Panc1 (cell line): ENCODE measurements around the gene ATG16L2. TPM values are rescaled to one million over a fixed set of nuclear protein-coding genes. Genes with fewer than 3 reads are reported as not detected.
A peak's percentile ranks its signal among the peaks of the same experiment; 100 is the strongest.

ENCODE experiments used
- ATAC-seq: fragments of 200-7000 bp; cut with Tn5 transposase; 2 replicates; pipeline ENCODE4 v1.9.1; 2020; ENCODE audit warnings: mild to moderate bottlenecking, moderate library complexity
- BruUV-seq: library from RNA; stranded (reverse); fragments of 400-500 nt; replicated peaks from 2 replicates; lab custom pipeline; 2021; lab: Mats Ljungman, UMichigan
- CTCF ChIA-PET: fragments of 300-600 bp; sonication (Branson Sonifier 250); formaldehyde crosslinking; loops from one replicate; lab custom pipeline; 2022; ENCODE audit warnings: antibody characterized with exemption; lab: Charles Lee
- POLR2A ChIA-PET: fragments of 300-600 bp; sonication (Branson Sonifier 250); formaldehyde crosslinking; loops from one replicate; lab custom pipeline; 2022; ENCODE audit warnings: antibody characterized with exemption; lab: Charles Lee
- DNase-seq: peaks from one replicate; pipeline ENCODE4 v3.0.0-alpha.2; 2010; ENCODE audit warnings: low read depth, low spot score
- H3K27ac ChIP-seq: 2 replicates; pipeline ENCODE4 v1.5.1; 2011; ENCODE audit warnings: mild to moderate bottlenecking, low read length, inconsistent platforms
- H3K27me3 ChIP-seq: fragments of 200-500 bp; sonication (Bioruptor generic); 2 replicates; pipeline ENCODE4 v1.6.0; 2014; ENCODE audit warnings: low read length, inconsistent platforms; ENCODE audit not compliant: control insufficient read depth, insufficient read depth
- H3K36me3 ChIP-seq: fragments of 200-500 bp; sonication (Bioruptor generic); 2 replicates; pipeline ENCODE4 v1.5.1; 2014; ENCODE audit warnings: inconsistent platforms, mild to moderate bottlenecking, low read length, moderate library complexity; ENCODE audit not compliant: control insufficient read depth, insufficient read depth
- H3K4me1 ChIP-seq: 2 replicates; pipeline ENCODE4 v1.5.1; 2011; ENCODE audit warnings: inconsistent platforms, mild to moderate bottlenecking, low read length, moderate library complexity; ENCODE audit not compliant: control insufficient read depth, insufficient read depth
- H3K4me3 ChIP-seq, 2 experiments: 2 replicates each; pipeline ENCODE4 v1.5.1; 2011 to 2012; ENCODE audit warnings: low read depth in 2 of 2, low read length in 2 of 2, mild to moderate bottlenecking in 2 of 2, inconsistent platforms in 1 of 2, moderate library complexity in 1 of 2
- H3K9me3 ChIP-seq: fragments of 200-500 bp; sonication (Bioruptor generic); 2 replicates; pipeline ENCODE4 v1.5.1; 2014; ENCODE audit warnings: low read depth, mild to moderate bottlenecking, inconsistent platforms, low read length, moderate library complexity; ENCODE audit not compliant: control insufficient read depth, insufficient read depth
- POLR2AphosphoS5 ChIP-seq: IDR thresholded peaks from 2 replicates; pipeline ENCODE4 v1.6.1; 2012; ENCODE audit warnings: mild to moderate bottlenecking, low read depth, low read length, moderate library complexity
- SIN3A ChIP-seq: IDR thresholded peaks from 2 replicates; pipeline ENCODE4 v1.6.1; 2012; ENCODE audit warnings: low read depth, mild to moderate bottlenecking, low read length, moderate library complexity, borderline replicate concordance; ENCODE audit not compliant: insufficient read depth
- TCF7L2 ChIP-seq: IDR thresholded peaks from 2 replicates; pipeline ENCODE4 v1.6.1; 2011; ENCODE audit warnings: mild to moderate bottlenecking, low read depth, low read length, inconsistent platforms
- in situ Hi-C: cut with HindIII; loops from 2 replicates; pipeline ENCODE4 v1.10.0; 2016; ENCODE audit warnings: low sequenced_read_pairs, low pct_unique_long_range_greater_than_20kb
- intact Hi-C: fragments of 100-400 bp; cut with micrococcal nuclease; formaldehyde crosslinking; loops from one replicate; pipeline ENCODE4 v1.10.0; 2022; ENCODE audit not compliant: unreplicated experiment
- total RNA-seq: library from RNA; stranded (reverse); gene quantifications from one replicate; pipeline ENCODE4 v1.2.1, GENCODE V29; 2021; ENCODE audit not compliant: unreplicated experiment
- TF ChIP-seq, protein P1 (sequence below), 2 experiments: IDR thresholded peaks; 2 replicates each; pipeline ENCODE4 v1.6.1; 2011 to 2012; ENCODE audit warnings: low read depth in 2 of 2, control low read depth in 1 of 2, low read length in 1 of 2, mild to moderate bottlenecking in 1 of 2, moderate library complexity in 1 of 2; ENCODE audit not compliant: insufficient read depth in 1 of 2
- TF ChIP-seq, protein P2 (sequence below): fragments of 450-650 bp; IDR thresholded peaks from 2 replicates; pipeline ENCODE4 v1.5.1; 2017; ENCODE audit warnings: mild to moderate bottlenecking

The ATG16L2 gene
- total RNA-seq, 1 experiment from 2014 or later: 14.6 TPM

GRCh38 chr11:72813740-72814285 lies 398 bp upstream of the ATG16L2 start:
- ChIA-PET CTCF (interaction anchor here (1.5 kb wide), 1 partner anchor 89 kb away, joined by 10 read pairs; no protein-coding TSS in a partner anchor), POLR2A (interaction anchor here (0.7 kb wide), 2 partner anchors 29 to 76 kb away, joined by 3 read pairs; no protein-coding TSS in a partner anchor)
- Histone ChIP-seq H3K4me3 (peak overlapping the region; percentile 68 to 97), H3K27ac (peak overlapping the region; percentile 65), H3K27me3 (no peaks in the 10 kb centered on the region), H3K36me3 (no peaks in the 10 kb centered on the region), H3K4me1 (peaks cover 10% of the 10 kb centered on the region), H3K9me3 (no peaks in the 10 kb centered on the region)
- in situ Hi-C loops (no loop called here), intact Hi-C loops (loop anchor here (2.0 kb wide), 1 partner anchor 89 kb away; no protein-coding TSS in a partner anchor)
- ATAC-seq: peak; percentile 85
- DNase-seq: peak; percentile 30
- BruUV-seq: no TSS peak
- TF ChIP-seq TCF7L2 (peak; percentile 68), SIN3A (0 out of 2 replicates have a peak, but pooled peaks have one; percentile 53), POLR2AphosphoS5 (peak; percentile 91)
- TF ChIP-seq, protein P1, sequence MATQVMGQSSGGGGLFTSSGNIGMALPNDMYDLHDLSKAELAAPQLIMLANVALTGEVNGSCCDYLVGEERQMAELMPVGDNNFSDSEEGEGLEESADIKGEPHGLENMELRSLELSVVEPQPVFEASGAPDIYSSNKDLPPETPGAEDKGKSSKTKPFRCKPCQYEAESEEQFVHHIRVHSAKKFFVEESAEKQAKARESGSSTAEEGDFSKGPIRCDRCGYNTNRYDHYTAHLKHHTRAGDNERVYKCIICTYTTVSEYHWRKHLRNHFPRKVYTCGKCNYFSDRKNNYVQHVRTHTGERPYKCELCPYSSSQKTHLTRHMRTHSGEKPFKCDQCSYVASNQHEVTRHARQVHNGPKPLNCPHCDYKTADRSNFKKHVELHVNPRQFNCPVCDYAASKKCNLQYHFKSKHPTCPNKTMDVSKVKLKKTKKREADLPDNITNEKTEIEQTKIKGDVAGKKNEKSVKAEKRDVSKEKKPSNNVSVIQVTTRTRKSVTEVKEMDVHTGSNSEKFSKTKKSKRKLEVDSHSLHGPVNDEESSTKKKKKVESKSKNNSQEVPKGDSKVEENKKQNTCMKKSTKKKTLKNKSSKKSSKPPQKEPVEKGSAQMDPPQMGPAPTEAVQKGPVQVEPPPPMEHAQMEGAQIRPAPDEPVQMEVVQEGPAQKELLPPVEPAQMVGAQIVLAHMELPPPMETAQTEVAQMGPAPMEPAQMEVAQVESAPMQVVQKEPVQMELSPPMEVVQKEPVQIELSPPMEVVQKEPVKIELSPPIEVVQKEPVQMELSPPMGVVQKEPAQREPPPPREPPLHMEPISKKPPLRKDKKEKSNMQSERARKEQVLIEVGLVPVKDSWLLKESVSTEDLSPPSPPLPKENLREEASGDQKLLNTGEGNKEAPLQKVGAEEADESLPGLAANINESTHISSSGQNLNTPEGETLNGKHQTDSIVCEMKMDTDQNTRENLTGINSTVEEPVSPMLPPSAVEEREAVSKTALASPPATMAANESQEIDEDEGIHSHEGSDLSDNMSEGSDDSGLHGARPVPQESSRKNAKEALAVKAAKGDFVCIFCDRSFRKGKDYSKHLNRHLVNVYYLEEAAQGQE (IDR thresholded peaks at IDR 0.05; ENCODE audit: insufficient read depth in 1 of 2, low read depth in 2 of 2, low read length in 1 of 2): 0 out of 4 replicates have a peak, but pooled peaks of 1 of the 2 experiments have one; percentile 27
- TF ChIP-seq, protein P2, sequence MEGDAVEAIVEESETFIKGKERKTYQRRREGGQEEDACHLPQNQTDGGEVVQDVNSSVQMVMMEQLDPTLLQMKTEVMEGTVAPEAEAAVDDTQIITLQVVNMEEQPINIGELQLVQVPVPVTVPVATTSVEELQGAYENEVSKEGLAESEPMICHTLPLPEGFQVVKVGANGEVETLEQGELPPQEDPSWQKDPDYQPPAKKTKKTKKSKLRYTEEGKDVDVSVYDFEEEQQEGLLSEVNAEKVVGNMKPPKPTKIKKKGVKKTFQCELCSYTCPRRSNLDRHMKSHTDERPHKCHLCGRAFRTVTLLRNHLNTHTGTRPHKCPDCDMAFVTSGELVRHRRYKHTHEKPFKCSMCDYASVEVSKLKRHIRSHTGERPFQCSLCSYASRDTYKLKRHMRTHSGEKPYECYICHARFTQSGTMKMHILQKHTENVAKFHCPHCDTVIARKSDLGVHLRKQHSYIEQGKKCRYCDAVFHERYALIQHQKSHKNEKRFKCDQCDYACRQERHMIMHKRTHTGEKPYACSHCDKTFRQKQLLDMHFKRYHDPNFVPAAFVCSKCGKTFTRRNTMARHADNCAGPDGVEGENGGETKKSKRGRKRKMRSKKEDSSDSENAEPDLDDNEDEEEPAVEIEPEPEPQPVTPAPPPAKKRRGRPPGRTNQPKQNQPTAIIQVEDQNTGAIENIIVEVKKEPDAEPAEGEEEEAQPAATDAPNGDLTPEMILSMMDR: no peak

- ATAC-seq (no peak), DNase-seq (no peak)
- TF ChIP-seq SIN3A: no peak
- TF ChIP-seq TCF7L2: no peak
- TF ChIP-seq, protein P1 (IDR thresholded peaks at IDR 0.05; ENCODE audit: insufficient read depth in 1 of 2, low read depth in 2 of 2, low read length in 1 of 2): no peak
- TF ChIP-seq POLR2AphosphoS5: no peak
- TF ChIP-seq, protein P2: no peak
- Histone ChIP-seq H3K36me3 (no peaks in the 10 kb centered on the region), H3K27me3 (no peaks in the 10 kb centered on the region), H3K4me1 (peaks cover 10% of the 10 kb centered on the region), H3K9me3 (no peaks in the 10 kb centered on the region), H3K27ac (peak overlapping the region; percentile 65), H3K4me3 (peak overlapping the region; percentile 68 to 97)
- ChIA-PET POLR2A (interaction anchor here (0.6 kb wide), 1 partner anchor 111 kb away, joined by 4 read pairs; no protein-coding TSS in a partner anchor), CTCF (no interaction called here)
- intact Hi-C loops (no loop called here), in situ Hi-C loops (no loop called here)
- no TSS peak for BruUV-seq
Measured at GRCh38 chr11:72815110-72815618, 953 bp downstream of the ATG16L2 start.
